K562 (cell line): ENCODE measurements around the gene C16orf96. TPM values are rescaled to one million over a fixed set of nuclear protein-coding genes. Genes with fewer than 3 reads are reported as not detected.

ENCODE experiments used
- HCFC1 ChIP-seq: IDR thresholded peaks from 2 replicates; pipeline ENCODE4 v1.6.1; 2012; ENCODE audit warnings: low read depth, low read length, improper control_type of control experiment
- HMGN3 ChIP-seq: IDR thresholded peaks from 2 replicates; pipeline ENCODE4 v1.6.1; 2011; ENCODE audit warnings: borderline replicate concordance, low read depth, mild to moderate bottlenecking, mixed read lengths, low read length; ENCODE audit not compliant: insufficient read length; ENCODE audit errors: extremely low read depth
- HNRNPLL ChIP-seq: fragments of 200-400 bp; formaldehyde crosslinking; IDR thresholded peaks from 2 replicates; pipeline ENCODE4 v1.6.1; 2017; ENCODE audit warnings: low read length, low read depth, mild to moderate bottlenecking; ENCODE audit not compliant: poor library complexity, severe bottlenecking
- KLF6 ChIP-seq: fragments of 250-450 bp; sonication (Bioruptor Pico); IDR thresholded peaks from 2 replicates; pipeline ENCODE4 v1.4.0; 2020; ENCODE audit warnings: mild to moderate bottlenecking, moderate library complexity, borderline replicate concordance
- MAZ ChIP-seq, 2 experiments: fragments of 450-650 bp in 1 of 2; sonication (generic) in 1 of 2; formaldehyde crosslinking; IDR thresholded peaks in 1 of 2; conservative IDR thresholded peaks in 1 of 2; 2 replicates each; pipeline versions ENCODE4 v1.4.0 to v1.5.0; 2020; ENCODE audit warnings: mild to moderate bottlenecking in 1 of 2, missing genetic modification reagents in 1 of 2
- MEIS2 ChIP-seq: fragments of 450-650 bp; IDR thresholded peaks from 2 replicates; pipeline ENCODE4 v1.6.1; 2014; ENCODE audit warnings: mild to moderate bottlenecking; ENCODE audit not compliant: partially characterized antibody
- NBN ChIP-seq: fragments of 450-650 bp; IDR thresholded peaks from 2 replicates; pipeline ENCODE4 v1.6.1; 2016; ENCODE audit warnings: low read depth, mild to moderate bottlenecking
- NFIC ChIP-seq: fragments of 450-650 bp; IDR thresholded peaks from 2 replicates; pipeline ENCODE4 v1.6.1; 2017; ENCODE audit warnings: mild to moderate bottlenecking, inconsistent platforms
- OTX1 ChIP-seq: fragments of 450-650 bp; formaldehyde crosslinking; IDR thresholded peaks from 2 replicates; pipeline ENCODE4 v1.4.0; 2022; ENCODE audit warnings: mild to moderate bottlenecking
- POLR2A ChIP-seq: fragments of 450-650 bp; conservative IDR thresholded peaks from 2 replicates; pipeline ENCODE4 v1.6.1; 2016
- ZEB2 ChIP-seq: fragments of 450-650 bp; IDR thresholded peaks from 2 replicates; pipeline ENCODE4 v1.6.1; 2016
- ZNF184 ChIP-seq: sonication (generic); formaldehyde crosslinking; IDR thresholded peaks from 2 replicates; pipeline ENCODE4 v1.5.0; 2020; ENCODE audit warnings: missing genetic modification reagents
- ZNF253 ChIP-seq: fragments of 250-450 bp; sonication (Bioruptor Pico); conservative IDR thresholded peaks from 2 replicates; pipeline ENCODE4 v1.6.1; 2021; ENCODE audit warnings: mild to moderate bottlenecking
- ZNF3 ChIP-seq: fragments of 250-450 bp; sonication (Bioruptor Pico); IDR thresholded peaks from 2 replicates; pipeline ENCODE4 v1.5.0; 2021; ENCODE audit warnings: mild to moderate bottlenecking, moderate library complexity
- ZNF589 ChIP-seq: fragments of 200-800 bp; sonication (Bioruptor generic); IDR thresholded peaks from 2 replicates; pipeline ENCODE4 v1.6.1; 2016; ENCODE audit warnings: low read depth, missing genetic modification characterization, missing compliant biosample characterization
- polyA plus RNA-seq, 8 experiments: library from polyadenylated mRNA; depleted of rRNA in 4 of 8; stranded (reverse) in 5 of 8; unstranded in 3 of 8; fragments of >200 nt; fragmentation: Nextera tagmentation in 2 of 8; fragmentation: Illumina TruSeq in 1 of 8; extraction: Ambion mirVana in 2 of 8; extraction: Trizol in 1 of 8; gene quantifications; 2 replicates each; pipeline versions ENCODE4 v1.2.1 to v1.2.3, GENCODE V29; 2011 to 2014; ENCODE audit warnings: inconsistent platforms in 1 of 8, missing spikeins in 1 of 8
- total RNA-seq, 7 experiments: library from RNA; depleted of rRNA in 6 of 7; stranded (reverse); fragments of >200 nt in 6 of 7; fragmentation: Illumina TruSeq in 2 of 7; extraction: Trizol in 2 of 7; gene quantifications; 2 replicates each; pipeline versions ENCODE4 v1.2.1 to v1.2.3, GENCODE V29; 2011 to 2021; ENCODE audit warnings: low replicate concordance in 1 of 7
- TF ChIP-seq, protein P1 (sequence below): fragments of 450-650 bp; IDR thresholded peaks from 2 replicates; pipeline ENCODE4 v1.6.1; 2016; ENCODE audit warnings: missing biosample characterization, missing genetic modification characterization
- TF ChIP-seq, protein P2 (sequence below), 2 experiments: fragments of 450-650 bp in 1 of 2; sonication (generic) in 1 of 2; formaldehyde crosslinking in 1 of 2; IDR thresholded peaks in 1 of 2; conservative IDR thresholded peaks in 1 of 2; 2 replicates each; pipeline versions ENCODE4 v1.6.1 to v1.8.1; 2016 to 2023; ENCODE audit warnings: mild to moderate bottlenecking in 2 of 2, moderate library complexity in 2 of 2, inconsistent platforms in 1 of 2, missing genetic modification reagents in 1 of 2
- TF ChIP-seq, protein P3 (sequence below), 2 experiments: fragments of 450-650 bp; IDR thresholded peaks; 2 replicates each; pipeline ENCODE4 v1.6.1; 2016
- TF ChIP-seq, protein P4 (sequence below), 3 experiments: IDR thresholded peaks in 2 of 3; conservative IDR thresholded peaks in 1 of 3; 2 replicates each; pipeline ENCODE4 v1.5.1; 2011 to 2012; ENCODE audit warnings: low read length in 3 of 3, mild to moderate bottlenecking in 3 of 3, control low read depth in 2 of 3, improper control_type of control experiment in 1 of 3, inconsistent platforms in 1 of 3, low read depth in 1 of 3, mixed read lengths in 1 of 3, moderate library complexity in 1 of 3; ENCODE audit not compliant: insufficient read depth in 2 of 3

C16orf96 gene
- total and polyA plus RNA-seq, 9 of the 15 experiments (the other 6 are each of a cell fraction or from before 2014, with no cell fraction given) = not detected

DNA sequence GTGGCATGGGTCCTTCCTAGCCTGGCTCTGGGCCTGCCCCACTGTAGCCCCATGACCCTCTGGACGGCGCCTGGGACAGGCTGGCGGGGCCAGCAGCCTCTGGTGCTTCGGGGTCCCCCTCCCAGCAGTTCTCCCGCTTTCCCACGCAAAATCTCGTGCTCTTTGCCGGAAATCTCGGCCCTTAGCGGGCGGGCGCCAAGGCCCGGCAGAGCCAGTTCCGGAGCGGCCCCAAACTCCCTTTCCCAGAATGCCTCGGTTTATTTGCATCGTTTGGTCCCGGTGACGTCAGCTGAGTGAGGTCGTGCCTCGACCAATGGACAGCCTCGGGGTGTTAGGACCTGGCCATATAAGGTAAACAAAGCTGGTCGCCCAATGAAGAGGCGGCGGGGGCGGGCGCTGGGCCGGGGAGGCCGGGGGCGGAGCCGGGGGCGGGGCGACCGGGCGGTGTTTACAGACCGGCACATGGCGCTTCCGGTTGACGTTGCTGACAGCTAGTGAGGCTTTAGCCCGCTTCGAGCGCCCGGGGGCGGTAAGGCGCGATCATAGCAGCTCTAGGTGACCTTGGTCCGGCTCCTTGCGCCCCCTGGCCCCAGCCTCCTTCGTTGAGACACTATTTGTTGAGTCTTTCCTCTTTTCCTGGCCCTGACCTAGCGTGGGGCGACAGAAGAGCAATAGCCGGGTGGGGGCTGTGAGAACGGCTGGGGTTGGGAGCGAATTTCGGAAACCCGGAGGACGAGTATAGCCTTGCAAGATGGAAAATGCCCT, 60.1 kb downstream of the C16orf96 start (continued):
- TF ChIP-seq, protein P1, sequence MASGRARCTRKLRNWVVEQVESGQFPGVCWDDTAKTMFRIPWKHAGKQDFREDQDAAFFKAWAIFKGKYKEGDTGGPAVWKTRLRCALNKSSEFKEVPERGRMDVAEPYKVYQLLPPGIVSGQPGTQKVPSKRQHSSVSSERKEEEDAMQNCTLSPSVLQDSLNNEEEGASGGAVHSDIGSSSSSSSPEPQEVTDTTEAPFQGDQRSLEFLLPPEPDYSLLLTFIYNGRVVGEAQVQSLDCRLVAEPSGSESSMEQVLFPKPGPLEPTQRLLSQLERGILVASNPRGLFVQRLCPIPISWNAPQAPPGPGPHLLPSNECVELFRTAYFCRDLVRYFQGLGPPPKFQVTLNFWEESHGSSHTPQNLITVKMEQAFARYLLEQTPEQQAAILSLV (tag) = no peak
- TF ChIP-seq NFIC (0 out of 2 replicates have a peak, but pooled peaks have one; percentile 2), ZNF3 (CRISPR knock-in tag) (no peak), OTX1 (CRISPR knock-in tag) (0 out of 2 replicates have a peak, but pooled peaks have one; percentile 45), ZNF589 (CRISPR knock-in tag) (peak; percentile 68; the same call in 1 of the 2 replicates), HNRNPLL (peak; percentile 51), ZNF184 (CRISPR knock-in tag) (no peak), POLR2A (peak; percentile 81), MEIS2 (peak; percentile 26), KLF6 (CRISPR knock-in tag) (no peak), ZNF253 (CRISPR knock-in tag) (no peak), ZEB2 (no peak), NBN (peak; percentile 69), HMGN3 (peak; percentile 33), MAZ (CRISPR knock-in tag; conservative IDR thresholded peaks at IDR 0.05 in 1 of 2, IDR thresholded peaks at IDR 0.05 in 1 of 2) (peak in 1 of 2 experiments; percentile 80; a peak in 2 of 4 replicates), HCFC1 (peak; percentile 90)
- TF ChIP-seq, protein P2, sequence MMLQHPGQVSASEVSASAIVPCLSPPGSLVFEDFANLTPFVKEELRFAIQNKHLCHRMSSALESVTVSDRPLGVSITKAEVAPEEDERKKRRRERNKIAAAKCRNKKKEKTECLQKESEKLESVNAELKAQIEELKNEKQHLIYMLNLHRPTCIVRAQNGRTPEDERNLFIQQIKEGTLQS (IDR thresholded peaks at IDR 0.05) = peak; percentile 93
- TF ChIP-seq, protein P2 (CRISPR knock-in tag; conservative IDR thresholded peaks at IDR 0.05) = no peak
- TF ChIP-seq, protein P3, sequence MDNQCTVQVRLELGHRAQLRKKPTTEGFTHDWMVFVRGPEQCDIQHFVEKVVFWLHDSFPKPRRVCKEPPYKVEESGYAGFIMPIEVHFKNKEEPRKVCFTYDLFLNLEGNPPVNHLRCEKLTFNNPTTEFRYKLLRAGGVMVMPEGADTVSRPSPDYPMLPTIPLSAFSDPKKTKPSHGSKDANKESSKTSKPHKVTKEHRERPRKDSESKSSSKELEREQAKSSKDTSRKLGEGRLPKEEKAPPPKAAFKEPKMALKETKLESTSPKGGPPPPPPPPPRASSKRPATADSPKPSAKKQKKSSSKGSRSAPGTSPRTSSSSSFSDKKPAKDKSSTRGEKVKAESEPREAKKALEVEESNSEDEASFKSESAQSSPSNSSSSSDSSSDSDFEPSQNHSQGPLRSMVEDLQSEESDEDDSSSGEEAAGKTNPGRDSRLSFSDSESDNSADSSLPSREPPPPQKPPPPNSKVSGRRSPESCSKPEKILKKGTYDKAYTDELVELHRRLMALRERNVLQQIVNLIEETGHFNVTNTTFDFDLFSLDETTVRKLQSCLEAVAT (IDR thresholded peaks at IDR 0.05) = no peak; a peak in 1 of 4 replicates
- TF ChIP-seq, protein P4, sequence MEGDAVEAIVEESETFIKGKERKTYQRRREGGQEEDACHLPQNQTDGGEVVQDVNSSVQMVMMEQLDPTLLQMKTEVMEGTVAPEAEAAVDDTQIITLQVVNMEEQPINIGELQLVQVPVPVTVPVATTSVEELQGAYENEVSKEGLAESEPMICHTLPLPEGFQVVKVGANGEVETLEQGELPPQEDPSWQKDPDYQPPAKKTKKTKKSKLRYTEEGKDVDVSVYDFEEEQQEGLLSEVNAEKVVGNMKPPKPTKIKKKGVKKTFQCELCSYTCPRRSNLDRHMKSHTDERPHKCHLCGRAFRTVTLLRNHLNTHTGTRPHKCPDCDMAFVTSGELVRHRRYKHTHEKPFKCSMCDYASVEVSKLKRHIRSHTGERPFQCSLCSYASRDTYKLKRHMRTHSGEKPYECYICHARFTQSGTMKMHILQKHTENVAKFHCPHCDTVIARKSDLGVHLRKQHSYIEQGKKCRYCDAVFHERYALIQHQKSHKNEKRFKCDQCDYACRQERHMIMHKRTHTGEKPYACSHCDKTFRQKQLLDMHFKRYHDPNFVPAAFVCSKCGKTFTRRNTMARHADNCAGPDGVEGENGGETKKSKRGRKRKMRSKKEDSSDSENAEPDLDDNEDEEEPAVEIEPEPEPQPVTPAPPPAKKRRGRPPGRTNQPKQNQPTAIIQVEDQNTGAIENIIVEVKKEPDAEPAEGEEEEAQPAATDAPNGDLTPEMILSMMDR (IDR thresholded peaks at IDR 0.05 in 2 of 3, conservative IDR thresholded peaks at IDR 0.05 in 1 of 3; ENCODE audit: insufficient read depth in 2 of 3, low read depth in 1 of 3, low read length in 3 of 3) = peak; percentile 75 to 97 (median 90)
